ENCODE measurements around the gene CDC34.

DNA sequence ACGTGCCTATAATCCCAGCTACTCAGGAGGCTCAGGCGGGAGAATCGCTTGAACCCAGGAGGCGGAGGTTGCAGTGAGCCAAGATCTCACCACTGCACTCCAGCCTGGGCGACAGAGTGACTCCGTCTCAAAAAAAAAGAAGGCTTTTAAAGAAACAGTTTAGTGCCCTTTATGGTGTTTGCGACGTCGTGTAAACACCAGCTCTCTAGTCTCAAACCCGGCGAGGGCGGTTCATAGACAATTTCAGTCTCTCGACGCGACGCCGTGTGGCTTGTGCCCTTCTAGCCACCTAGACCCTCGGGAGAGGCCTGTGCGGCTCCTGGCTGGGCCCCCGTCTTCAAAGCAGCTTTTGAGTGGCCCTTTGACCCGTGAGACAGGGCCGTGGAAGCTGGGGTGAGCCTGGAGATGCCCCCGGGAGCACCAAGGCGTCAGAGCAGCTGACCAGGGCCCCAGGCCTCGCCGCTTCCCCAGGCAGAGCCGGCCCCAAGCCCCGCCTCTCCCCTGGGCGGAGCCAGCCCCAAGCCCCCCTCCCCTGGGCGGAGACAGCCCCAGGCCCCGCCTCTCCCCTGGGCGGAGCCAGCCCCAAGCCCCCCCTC is 40.3 kb upstream of the CDC34 start:
- TF ChIP-seq CTCF (conservative IDR thresholded peaks at IDR 0.05) (no peak), ZFX (IDR thresholded peaks at IDR 0.05) (no peak)
